ENCODE measurements around the gene SLC25A13.
"Not testable (repeated sequence)": the region's sequence is repeated elsewhere in the genome, so short reads cannot be mapped to it uniquely, and the experiment has no call there.

SLC25A13 gene

DNA sequence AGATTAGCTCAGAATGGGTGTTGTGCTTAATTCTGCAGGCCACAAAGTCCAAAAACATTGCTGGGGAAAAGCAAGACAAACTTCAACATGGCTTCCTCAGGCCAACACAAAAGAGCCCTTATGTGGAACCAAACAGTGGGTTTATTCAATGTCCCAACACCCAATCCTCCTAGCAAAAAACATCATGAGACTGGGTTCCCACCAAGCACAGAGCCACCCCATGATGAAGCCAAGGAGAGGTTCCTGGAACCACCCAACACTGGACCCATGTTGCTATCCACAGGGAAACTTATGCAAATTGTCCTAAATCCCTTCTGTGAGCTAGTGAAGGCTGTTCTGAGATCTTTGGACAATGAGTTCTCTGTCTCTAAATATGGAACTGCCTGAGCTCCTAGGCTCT lies 24.0 kb downstream of the SLC25A13 start:
- no peak overlapping the region for H3K4me3 ChIP-seq (ENCODE audit: low read depth, low read length)
- no peak for TF ChIP-seq CTCF (IDR thresholded peaks at IDR 0.05; ENCODE audit: low read depth, low read length)

DNA sequence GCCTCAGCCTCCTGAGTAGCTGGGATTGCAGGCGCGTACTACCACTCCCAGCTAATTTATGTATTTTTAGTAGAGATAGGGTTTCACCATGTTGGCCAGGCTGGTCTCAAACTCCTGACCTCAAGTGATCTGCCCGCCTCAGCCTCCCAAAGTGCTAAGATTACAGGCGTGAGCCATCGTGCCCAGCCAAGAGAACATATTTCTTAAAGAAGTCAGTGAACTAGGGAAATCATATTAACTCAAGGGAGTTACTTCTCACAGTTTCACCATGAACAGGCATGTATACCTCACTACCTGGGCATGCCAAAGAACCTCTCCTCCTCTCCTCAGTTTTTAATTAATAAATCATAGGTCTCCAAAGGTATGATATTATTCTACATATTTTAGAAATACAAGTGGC lies 24.5 kb downstream of the SLC25A13 start:
- not testable (repeated sequence) for H3K4me3 ChIP-seq (ENCODE audit: low read depth, low read length)

- not testable (repeated sequence) for H3K4me3 ChIP-seq (ENCODE audit: low read depth, low read length)
Measured at GRCh38 chr7:96293911-96294310, 28.0 kb downstream of the SLC25A13 start.

DNA sequence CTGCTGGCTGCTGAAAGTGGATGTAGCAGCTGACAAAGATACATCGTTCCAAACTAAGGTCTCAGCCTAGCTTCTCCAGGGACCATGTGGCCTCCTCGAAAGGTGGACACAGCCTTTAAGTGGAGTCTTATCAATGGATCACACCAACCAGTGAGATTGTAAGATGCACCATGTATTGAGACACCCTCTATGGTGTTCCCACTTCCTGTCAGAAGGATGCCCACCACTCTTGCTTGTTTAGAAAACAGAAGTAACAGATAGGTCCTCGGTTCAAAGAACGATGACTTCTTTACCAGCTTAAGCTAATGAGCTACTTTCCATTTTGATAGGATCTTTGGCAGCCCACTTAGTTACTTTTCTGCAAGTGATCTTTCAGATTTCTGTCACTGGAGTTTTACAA lies 34.3 kb downstream of the SLC25A13 start:
- no peak for TF ChIP-seq CTCF (IDR thresholded peaks at IDR 0.05; ENCODE audit: low read depth, low read length)
- no peak overlapping the region for H3K4me3 ChIP-seq (ENCODE audit: low read depth, low read length)

DNA sequence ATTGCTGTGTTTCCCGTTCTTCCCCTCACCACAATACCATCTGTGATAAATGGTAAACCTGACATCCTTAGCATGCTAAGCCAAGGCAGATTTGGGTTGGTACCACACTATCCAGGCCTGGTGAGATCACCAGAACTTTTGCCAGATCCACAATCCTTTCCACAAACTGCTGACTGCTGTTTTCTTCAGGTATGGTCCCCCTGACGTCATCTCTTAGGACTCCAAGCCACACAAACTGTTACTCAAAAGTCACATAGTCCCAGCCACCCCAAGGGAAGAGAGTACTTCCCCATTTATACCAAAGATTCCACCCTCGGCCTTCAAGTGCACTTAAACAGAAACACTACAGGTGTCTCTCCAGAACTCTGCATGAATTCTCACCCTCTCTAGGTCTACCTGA lies 34.8 kb downstream of the SLC25A13 start:
- no peak overlapping the region for H3K4me3 ChIP-seq (ENCODE audit: low read depth, low read length)
- no peak for TF ChIP-seq CTCF (IDR thresholded peaks at IDR 0.05; ENCODE audit: low read depth, low read length)

DNA sequence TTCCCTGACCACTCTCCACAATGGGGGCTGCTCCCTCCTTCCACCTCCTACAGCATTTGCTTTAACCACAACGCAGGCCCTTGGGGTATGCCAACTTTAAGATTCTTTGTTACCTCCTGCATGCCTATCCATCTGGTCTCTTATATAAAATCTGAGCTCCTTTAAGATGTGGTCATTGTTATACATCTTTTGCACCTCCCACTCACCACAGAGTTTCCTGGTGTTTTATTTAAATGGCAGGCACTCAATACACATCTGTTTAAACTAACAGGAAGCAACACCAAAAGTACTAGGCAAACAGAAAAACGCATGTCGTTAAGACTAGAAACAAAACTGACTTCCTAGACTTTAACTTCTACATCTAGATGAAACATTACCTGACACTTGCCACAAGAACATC lies 36.3 kb downstream of the SLC25A13 start:
- H3K4me3 ChIP-seq (ENCODE audit: low read depth, low read length), result no peak overlapping the region
- TF ChIP-seq CTCF (IDR thresholded peaks at IDR 0.05; ENCODE audit: low read depth, low read length), result no peak

- no peak for TF ChIP-seq CTCF (IDR thresholded peaks at IDR 0.05; ENCODE audit: low read depth, low read length)
- H3K4me3 ChIP-seq (ENCODE audit: low read depth, low read length), result no peak overlapping the region
Measured at GRCh38 chr7:96284835-96285234, 37.1 kb downstream of the SLC25A13 start.

- TF ChIP-seq CTCF (IDR thresholded peaks at IDR 0.05; ENCODE audit: low read depth, low read length), result no peak
- no peak overlapping the region for H3K4me3 ChIP-seq (ENCODE audit: low read depth, low read length)
Measured at GRCh38 chr7:96284240-96284639, 37.7 kb downstream of the SLC25A13 start.

GRCh38 chr7:96282835-96283234 lies 39.1 kb downstream of the SLC25A13 start:
- no peak for TF ChIP-seq CTCF (IDR thresholded peaks at IDR 0.05; ENCODE audit: low read depth, low read length)
- no peak overlapping the region for H3K4me3 ChIP-seq (ENCODE audit: low read depth, low read length)
